H54 (cell line): Measurements from ENCODE around the gene DGKB.
"Not testable (repeated sequence)": the region's sequence is repeated elsewhere in the genome, so short reads cannot be mapped to it uniquely, and the experiment has no call there.

Experiments used
- DNase-seq: peaks from one replicate; pipeline ENCODE4 v3.0.0; 2011; ENCODE audit warnings: low spot score, mixed read lengths; ENCODE audit not compliant: insufficient read length
- FAIRE-seq: peaks from 3 replicates; lab custom pipeline; 2011; peaks lifted over from hg19 to GRCh38; lab: Jason Lieb, UNC
- POLR2A ChIP-seq: IDR thresholded peaks from 2 replicates; pipeline ENCODE4 v1.6.1; 2011; ENCODE audit warnings: low read depth, mild to moderate bottlenecking, low read length

The DGKB gene

DNA sequence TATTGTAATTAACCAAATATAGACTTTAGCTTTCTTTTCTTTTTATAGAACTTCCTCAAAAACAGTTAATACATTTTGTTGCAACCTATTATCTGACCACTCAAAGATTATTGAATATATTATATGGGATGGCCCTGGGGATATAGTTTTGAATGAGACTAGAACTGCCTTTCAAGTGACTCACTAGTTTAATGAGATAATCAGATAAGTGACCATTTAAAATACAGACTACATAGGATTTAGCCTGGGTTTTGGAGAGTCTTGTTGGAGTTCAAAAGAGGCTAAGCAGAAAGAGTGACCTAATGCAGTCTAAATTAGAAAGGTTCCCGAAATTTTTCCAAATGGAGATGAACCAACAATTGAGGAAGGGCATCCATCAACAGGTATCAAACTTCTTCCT lies 607.9 kb downstream of the DGKB start:
- no peak for DNase-seq
- no peak for TF ChIP-seq POLR2A
- no peak for FAIRE-seq

DNA sequence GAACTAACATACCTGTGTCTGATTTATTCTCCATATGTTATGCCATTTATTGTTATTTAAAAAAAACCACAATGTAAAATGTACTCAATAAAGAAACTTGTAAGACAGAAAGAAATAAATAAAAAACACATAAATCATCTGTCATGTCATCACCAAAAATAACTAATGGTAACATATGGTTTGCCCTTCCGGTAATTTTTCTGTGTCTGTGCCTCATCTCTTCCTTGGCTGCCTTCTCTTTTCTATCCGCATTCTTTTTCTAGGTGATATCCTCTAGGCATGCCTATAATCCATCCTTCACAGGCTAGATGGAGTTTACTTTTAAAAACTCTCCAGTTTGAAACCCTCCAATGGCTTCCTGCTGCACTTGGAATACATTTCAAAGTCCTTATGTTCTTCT lies 609.1 kb downstream of the DGKB start:
- FAIRE-seq, result no peak
- no peak for TF ChIP-seq POLR2A
- no peak for DNase-seq

DNA sequence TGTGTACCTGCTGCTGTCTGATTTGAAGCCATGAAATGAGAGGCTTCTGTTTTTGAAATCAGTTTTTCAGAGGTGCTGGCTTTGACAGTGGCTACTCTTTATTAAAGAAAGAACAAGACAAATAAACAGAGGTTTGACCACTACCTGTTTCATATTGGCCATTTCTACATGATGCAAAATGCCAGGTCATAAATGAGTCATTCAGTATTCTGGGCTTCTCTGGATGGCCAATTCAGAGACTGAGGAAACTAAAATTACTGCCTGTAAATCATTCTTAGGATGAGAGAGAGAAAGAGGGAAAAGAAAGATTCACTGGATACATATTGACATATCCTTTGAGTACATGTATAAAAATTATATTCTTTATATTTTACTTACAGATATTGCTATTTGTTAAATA lies 609.8 kb downstream of the DGKB start:
- FAIRE-seq, result no peak
- no peak for DNase-seq
- TF ChIP-seq POLR2A, result no peak

DNA sequence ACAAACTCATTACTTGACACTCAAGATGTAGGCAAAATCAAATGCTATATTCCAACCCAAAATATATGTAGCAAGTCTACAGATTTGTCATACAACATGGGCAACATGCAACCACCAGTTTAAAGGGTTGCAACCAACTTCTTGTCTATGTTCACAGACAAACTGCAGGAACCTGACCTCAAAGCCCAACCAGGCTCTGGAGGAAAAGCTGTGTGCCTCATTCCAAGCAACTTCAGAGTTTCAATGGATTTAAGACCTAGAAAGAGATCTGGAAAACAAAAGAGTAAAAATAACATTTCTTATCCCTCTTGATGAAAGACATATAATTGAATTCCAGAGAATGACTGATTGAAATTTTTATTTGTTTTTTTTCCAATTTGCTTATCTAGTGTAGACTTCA lies 612.6 kb downstream of the DGKB start:
- DNase-seq (no peak), FAIRE-seq (no peak)
- TF ChIP-seq POLR2A, result no peak

DNA sequence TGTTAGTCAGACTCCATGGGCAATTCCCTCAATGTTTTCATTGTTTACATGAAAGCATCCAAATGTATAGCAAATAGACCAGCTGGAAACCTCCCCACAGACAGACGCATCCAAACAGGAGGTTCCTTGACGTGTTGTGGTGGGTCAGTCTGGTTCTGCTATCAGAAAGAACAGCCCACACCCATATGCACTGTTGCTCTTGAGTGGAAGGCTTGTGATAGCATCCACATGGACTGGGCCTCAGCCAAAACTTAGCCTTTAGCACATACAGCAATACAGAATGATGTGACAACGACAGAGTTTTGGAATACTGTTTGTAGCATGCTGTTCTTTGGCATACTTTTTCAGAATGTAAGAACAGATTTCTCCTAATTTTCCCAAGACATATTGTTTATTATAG lies 613.9 kb downstream of the DGKB start:
- TF ChIP-seq POLR2A, result no peak
- peak; percentile 77 for FAIRE-seq
- DNase-seq, result no peak

DNA sequence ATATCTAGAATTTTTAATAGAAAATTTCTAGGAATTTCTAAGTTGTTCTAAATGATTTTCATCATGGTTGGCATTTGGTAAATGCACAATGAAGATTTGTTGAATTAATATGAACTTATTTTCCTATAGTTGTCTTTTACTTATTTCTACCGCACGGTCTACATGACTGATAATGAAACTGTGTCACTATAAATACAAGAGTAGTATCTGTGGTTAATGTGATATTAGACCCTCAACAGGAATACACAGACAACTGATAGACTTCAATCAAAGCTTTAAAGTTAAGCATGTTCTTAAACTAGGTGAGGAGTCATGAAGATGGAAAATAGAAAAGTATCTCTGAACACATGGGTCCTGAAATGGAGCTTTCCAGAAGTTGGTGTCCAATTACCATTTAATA lies 615.2 kb downstream of the DGKB start:
- DNase-seq (no peak), FAIRE-seq (peak; percentile 65)
- no peak for TF ChIP-seq POLR2A

DNA sequence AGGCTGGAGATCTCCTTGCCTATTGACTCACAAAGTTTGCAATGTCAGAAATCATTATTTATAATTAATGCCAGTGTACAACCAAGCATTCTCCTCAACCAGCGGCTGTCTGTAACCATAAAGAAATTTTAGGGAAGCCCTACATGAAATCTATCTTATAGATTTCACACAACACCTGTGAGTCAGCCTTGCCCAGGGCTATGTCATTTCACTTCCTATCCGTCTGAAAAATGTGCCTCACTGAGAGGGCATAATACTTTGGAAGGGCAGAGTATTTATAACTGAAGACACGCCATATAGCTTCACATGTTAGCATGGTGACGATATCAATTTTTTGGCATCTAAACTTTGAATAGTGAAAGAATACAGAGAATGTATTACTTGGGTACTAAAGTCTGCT lies 616.5 kb downstream of the DGKB start:
- FAIRE-seq (peak; percentile 20), DNase-seq (no peak)
- no peak for TF ChIP-seq POLR2A

DNA sequence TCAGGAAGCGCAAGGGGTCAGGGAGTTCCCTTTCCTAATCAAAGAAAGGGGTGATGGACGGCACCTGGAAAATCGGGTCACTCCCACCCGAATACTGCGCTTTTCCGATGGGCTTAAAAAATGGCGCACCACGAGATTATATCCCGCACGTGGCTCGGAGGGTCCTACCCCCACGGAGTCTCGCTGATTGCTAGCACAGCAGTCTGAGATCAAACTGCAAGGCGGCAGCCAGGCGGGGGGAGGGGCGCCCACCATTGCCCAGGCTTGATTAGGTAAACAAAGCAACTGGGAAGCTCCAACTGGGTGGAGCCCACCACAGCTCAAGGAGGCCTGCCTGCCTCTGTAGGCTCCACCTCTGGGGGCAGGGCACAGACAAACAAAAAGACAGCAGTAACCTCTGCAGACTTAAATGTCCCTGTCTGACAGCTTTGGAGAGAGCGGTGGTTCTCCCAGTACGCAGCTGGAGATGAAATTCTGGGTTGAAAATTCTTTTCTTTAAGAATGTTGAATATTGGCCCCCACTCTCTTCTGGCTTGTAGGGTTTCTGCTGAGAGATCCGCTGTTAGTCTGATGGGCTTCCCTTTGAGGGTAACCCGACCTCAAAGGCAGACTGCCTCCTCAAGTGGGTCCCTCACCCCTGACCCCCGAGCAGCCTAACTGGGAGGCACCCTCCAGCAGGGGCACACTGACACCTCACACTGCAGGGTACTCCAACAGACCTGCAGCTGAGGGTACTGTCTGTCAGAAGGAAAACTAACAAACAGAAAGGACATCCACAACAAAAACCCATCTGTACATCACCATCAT lies 623.3 kb downstream of the DGKB start:
- FAIRE-seq, DNase-seq: not testable (repeated sequence)

DNA sequence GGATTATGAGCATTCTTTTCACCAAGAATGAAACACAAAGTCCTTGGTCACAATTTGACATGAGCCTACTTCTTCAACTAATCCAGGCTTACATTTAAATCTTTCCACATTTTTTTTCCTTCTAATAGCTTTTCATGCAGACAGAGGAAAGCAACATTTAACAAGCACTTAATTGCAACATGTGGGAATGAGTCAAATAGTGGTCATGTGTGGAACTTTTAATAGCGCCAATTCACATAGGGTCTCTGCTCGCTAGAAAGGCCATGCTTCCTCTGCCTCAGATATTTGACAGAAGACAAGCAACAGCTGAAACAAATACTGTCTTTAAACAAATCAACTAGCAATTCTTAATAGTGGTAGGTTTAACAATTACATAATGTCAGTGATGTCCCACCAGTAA lies 627.2 kb downstream of the DGKB start:
- FAIRE-seq (peak; percentile 23), DNase-seq (no peak)
- TF ChIP-seq POLR2A, result no peak

DNA sequence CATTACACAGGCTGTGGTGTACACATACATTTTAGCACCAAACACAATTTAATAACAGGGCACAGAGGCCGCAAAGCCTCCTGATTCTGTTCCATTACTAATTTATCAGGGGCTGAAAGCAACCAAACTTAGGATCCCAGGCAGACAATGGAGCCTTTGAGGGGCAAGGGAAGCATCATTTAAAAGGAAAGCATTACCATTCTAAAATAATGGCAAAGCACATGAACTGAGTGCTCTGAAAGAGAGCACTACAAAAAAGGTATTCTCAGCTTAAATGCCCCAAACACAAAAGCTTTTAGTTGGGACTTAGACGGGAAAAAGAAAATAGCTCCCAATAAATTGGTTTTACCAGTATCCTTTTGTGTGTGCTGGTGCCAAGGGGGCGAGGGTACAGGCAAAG lies 631.1 kb downstream of the DGKB start:
- FAIRE-seq, result peak; percentile 36
- TF ChIP-seq POLR2A, result no peak

DNA sequence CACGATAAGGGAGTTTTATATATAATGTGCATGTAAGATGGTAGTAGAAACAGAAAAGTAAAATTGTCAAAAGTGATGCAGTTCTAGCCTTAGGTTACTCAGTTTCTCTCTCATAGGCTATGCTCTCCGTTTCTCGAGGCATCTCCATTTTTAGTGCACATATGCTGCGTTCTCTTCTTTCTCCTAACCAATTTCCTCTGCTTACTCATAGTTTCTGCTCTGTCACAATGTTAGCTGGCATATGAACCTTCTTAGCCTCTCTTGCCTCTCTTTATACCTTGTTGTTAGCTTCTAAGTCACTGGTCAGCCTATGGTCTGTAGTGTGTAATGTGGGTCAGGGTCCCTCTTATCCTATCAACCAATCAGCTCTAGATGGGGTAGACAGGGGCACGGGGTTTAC lies 632.5 kb downstream of the DGKB start:
- peak; percentile 66 for FAIRE-seq
- DNase-seq, result no peak
- TF ChIP-seq POLR2A, result no peak

More for the DNA sequence above, 631.1 kb downstream of the DGKB start:
- no peak for DNase-seq

DNA sequence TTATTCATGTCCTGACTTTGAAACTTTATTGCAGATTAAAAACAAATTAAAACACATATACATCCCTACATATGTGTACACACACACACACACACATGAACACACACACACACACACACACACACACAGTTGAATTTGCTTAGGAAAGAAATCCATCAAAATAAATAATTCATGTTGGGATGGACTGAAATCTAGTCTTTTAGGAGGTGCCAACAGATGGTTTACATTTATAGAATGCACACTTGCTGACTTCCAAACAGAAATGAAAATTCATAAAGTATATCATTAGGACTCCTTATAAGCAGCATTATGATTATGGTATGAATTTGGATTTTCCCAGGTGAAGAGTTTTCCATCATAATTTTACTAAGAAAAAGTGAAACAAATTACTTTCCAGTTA lies 642.5 kb downstream of the DGKB start:
- TF ChIP-seq POLR2A, result no peak
- no peak for FAIRE-seq
- no peak for DNase-seq

DNA sequence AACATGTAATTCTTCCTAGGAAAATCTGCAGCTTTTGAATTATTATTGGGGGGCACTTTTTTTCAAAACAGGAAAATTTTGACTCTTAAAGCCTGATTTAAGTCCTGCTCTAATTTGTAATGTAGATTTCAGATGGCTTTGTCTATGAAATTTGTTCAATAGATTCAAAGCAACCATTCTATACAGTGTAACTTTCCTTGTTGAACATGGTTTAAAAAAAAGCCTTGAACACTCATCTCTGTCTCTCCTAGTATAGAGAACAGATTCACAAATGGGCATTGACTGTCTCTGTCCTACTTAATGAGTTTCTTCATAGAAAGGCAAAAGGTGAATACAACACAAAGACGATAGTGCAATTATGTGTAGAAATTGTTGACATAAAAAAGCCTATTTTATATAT lies 643.7 kb downstream of the DGKB start:
- no peak for DNase-seq
- FAIRE-seq, result no peak
- TF ChIP-seq POLR2A, result no peak

DNA sequence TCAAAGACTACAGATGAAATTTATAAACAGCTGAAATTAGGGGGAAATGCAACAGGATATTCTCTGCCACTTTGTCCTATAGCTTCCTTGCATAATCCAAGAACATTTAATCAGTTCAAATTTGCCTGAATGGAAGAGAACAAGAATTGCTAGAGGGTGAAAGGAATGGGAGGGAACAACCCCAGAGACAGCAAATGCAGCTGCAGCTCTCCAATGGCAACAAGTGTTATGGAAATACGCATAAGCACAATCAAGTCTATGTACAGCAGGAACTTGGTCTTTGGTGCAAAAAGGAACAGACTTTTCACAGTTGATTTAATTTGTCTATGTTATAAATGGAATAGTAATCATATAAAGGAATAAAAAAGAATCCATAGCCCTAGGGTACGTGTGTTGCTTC lies 644.1 kb downstream of the DGKB start:
- DNase-seq (no peak), FAIRE-seq (peak; percentile 15)
- no peak for TF ChIP-seq POLR2A

DNA sequence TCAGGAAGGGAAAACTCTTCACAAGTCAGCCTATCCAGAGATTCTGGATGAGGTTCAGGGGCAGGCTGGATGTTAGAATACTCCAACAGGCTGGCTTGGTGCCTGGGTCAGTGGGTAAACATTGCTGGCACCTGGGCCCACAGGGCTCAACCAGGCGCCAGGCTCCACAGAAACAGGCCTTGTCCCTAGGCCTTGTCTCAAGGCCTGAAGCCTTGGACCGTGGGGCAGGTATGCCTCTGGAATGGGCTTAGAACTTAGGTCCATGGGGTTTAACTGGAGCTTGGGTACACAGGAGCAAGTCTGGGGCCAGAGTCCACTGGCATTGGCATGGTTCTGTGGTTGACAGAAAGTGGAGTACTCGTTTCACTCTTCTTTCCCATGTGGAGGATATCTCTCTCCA lies 650.1 kb downstream of the DGKB start:
- FAIRE-seq (no peak), DNase-seq (no peak)
- no peak for TF ChIP-seq POLR2A

DNA sequence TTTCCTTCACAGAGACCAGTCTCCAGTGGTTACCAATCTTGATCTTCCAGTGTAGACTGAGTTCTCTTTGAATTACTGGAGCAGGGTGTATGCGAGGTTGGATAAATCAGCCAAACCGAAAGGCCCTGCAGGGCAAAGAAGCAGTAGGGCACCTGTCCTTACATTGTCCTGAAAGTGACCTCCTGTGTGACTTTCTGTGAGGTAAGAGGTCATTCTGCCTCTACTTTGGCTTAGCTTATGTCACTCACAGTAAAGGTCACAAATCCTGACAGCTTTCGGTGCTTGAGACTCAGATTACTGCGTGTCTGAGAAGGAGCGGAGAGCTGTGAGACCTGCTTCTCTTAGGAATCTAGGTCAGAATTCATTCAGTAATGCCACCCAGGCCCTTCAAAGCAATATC lies 660.4 kb downstream of the DGKB start:
- no peak for DNase-seq
- peak; percentile 87 for FAIRE-seq
- TF ChIP-seq POLR2A, result no peak
